Liver (tissue), 3 donors: Measurements from ENCODE around the gene TMEM120B.

Source experiments
- ATF3 ChIP-seq: IDR thresholded peaks from 2 replicates; pipeline ENCODE4 v1.6.1; 2016; ENCODE audit warnings: antibody characterized with exemption
- CTCF ChIP-seq: fragments of 150-350 bp; IDR thresholded peaks from 2 replicates; pipeline ENCODE4 v1.5.1; 2017; ENCODE audit warnings: improper control_type of control experiment, low read depth, low read length; ENCODE audit not compliant: missing input control
- EGR1 ChIP-seq, 2 donors: IDR thresholded peaks; 2 replicates each; pipeline ENCODE4 v1.6.1; 2016 to 2018; ENCODE audit warnings: antibody characterized with exemption in 2 of 2, low read depth in 2 of 2
- FOXA1 ChIP-seq: IDR thresholded peaks from 2 replicates; pipeline ENCODE4 v1.6.1; 2016; ENCODE audit warnings: antibody characterized with exemption
- GABPA ChIP-seq, 2 donors: IDR thresholded peaks in 1 of 2; conservative IDR thresholded peaks in 1 of 2; 2 replicates each; pipeline ENCODE4 v1.6.1; 2016; ENCODE audit warnings: antibody characterized with exemption in 2 of 2, mild to moderate bottlenecking in 1 of 2, moderate library complexity in 1 of 2
- HNF4A ChIP-seq, 2 donors: conservative IDR thresholded peaks; 2 replicates each; pipeline ENCODE4 v1.6.1; 2016; ENCODE audit warnings: antibody characterized with exemption in 2 of 2, mild to moderate bottlenecking in 2 of 2
- JUND ChIP-seq, 2 donors: IDR thresholded peaks; 2 replicates each; pipeline ENCODE4 v1.6.1; 2016; ENCODE audit warnings: antibody characterized with exemption in 2 of 2
- MAX ChIP-seq: IDR thresholded peaks from 2 replicates; pipeline ENCODE4 v1.6.1; 2016; ENCODE audit warnings: antibody characterized with exemption
- REST ChIP-seq: IDR thresholded peaks from 2 replicates; pipeline ENCODE4 v1.6.1; 2016; ENCODE audit warnings: antibody characterized with exemption, mild to moderate bottlenecking
- TAF1 ChIP-seq: conservative IDR thresholded peaks from 2 replicates; pipeline ENCODE4 v1.6.1; 2016; ENCODE audit warnings: antibody characterized with exemption, mild to moderate bottlenecking
- YY1 ChIP-seq: IDR thresholded peaks from 2 replicates; pipeline ENCODE4 v1.6.1; 2016; ENCODE audit warnings: antibody characterized with exemption, mild to moderate bottlenecking
- ZBTB33 ChIP-seq: IDR thresholded peaks from 2 replicates; pipeline ENCODE4 v1.6.1; 2016; ENCODE audit warnings: antibody characterized with exemption
- donor health status: healthy.
- donor health status: healthy.

GRCh38 chr12:121770388-121770787 lies 57.8 kb downstream of the TMEM120B start:
- TF ChIP-seq CTCF (no peak), ZBTB33 (no peak), YY1 (no peak), REST (no peak), JUND (IDR thresholded peaks at IDR 0.05) (no peak), GABPA (IDR thresholded peaks at IDR 0.05 in 1 of 2, conservative IDR thresholded peaks at IDR 0.05 in 1 of 2) (no peak), ATF3 (no peak), FOXA1 (no peak), HNF4A (conservative IDR thresholded peaks at IDR 0.05) (no peak), MAX (no peak), EGR1 (IDR thresholded peaks at IDR 0.05; ENCODE audit: low read depth in 2 of 2) (no peak), TAF1 (no peak)
